ENCODE measurements around the gene KIF13A.
A peak's percentile ranks its signal among the peaks of the same experiment; 100 is the strongest.
"Not testable (repeated sequence)": the region's sequence is repeated elsewhere in the genome, so short reads cannot be mapped to it uniquely, and the experiment has no call there.

KIF13A gene

DNA sequence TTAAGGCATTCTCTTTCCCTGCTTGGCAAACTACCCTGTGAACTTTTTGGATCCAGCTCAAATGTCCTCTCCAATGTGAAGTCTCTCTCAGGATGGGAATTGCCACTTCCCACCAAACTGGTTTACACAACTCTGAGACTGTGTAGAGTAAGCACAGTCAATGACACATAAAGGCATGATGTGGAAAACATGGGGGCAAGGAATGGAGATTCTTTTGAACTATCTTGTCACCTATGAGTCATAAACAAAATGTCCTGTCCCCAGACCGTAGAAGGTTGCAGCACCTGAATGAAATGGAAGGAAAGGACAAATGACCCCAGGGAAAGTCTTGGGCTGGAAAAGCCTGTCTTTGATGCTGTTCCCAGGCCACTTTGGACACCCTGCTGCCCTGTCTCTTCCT is 11.0 kb upstream of the KIF13A start:
- DNase-seq (ENCODE audit: low spot score), result no peak

- DNase-seq (ENCODE audit: low spot score), result no peak
Measured at GRCh38 chr6:17998003-17998402, 10.6 kb upstream of the KIF13A start.

DNA sequence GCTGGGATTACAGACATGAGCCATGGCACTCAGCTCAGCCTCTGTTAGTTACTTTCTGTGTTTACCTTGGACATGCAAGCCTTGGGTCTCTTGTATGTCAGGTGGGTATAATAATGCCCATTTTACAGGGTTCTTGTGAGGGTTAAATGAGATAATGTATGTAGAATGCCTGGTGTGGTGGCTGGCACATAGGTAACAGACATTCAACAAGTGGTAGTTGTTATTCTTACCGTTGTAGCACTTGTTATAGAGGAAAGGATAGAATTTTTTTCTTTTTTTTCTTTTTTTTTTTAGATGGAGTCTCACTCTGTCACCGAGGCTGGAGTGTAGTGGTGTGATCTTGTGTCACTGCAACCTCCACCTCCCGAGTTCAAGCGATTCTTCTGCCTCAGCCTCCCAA is 8.0 kb upstream of the KIF13A start:
- DNase-seq (ENCODE audit: low spot score), result no peak

DNA sequence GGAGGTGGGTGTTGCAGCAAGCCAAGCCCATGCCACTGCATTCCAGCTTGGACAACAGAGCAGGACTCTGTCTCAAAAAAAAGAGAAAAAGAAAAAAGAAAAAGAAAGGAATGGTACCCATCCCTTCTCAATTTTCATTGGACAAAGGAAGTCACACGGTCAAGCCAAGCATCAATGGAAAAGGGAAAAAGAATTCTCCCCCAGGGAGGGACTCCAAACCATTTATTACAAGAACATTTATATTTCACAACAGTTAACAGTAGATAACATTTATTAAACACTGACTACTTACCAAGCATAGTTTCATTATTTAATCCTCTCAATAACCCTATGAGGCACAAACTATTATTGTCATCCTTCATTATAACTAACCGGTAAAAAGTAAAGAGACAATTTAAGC is 6.6 kb upstream of the KIF13A start:
- no peak for DNase-seq (ENCODE audit: low spot score)

GRCh38 chr6:17988422-17988944 is 1.0 kb upstream of the KIF13A start:
- DNase-seq (ENCODE audit: low spot score), result no peak

- DNase-seq (ENCODE audit: low spot score), result peak; percentile 55
Measured at GRCh38 chr6:17987697-17988421, 424 bp upstream of the KIF13A start.

DNA sequence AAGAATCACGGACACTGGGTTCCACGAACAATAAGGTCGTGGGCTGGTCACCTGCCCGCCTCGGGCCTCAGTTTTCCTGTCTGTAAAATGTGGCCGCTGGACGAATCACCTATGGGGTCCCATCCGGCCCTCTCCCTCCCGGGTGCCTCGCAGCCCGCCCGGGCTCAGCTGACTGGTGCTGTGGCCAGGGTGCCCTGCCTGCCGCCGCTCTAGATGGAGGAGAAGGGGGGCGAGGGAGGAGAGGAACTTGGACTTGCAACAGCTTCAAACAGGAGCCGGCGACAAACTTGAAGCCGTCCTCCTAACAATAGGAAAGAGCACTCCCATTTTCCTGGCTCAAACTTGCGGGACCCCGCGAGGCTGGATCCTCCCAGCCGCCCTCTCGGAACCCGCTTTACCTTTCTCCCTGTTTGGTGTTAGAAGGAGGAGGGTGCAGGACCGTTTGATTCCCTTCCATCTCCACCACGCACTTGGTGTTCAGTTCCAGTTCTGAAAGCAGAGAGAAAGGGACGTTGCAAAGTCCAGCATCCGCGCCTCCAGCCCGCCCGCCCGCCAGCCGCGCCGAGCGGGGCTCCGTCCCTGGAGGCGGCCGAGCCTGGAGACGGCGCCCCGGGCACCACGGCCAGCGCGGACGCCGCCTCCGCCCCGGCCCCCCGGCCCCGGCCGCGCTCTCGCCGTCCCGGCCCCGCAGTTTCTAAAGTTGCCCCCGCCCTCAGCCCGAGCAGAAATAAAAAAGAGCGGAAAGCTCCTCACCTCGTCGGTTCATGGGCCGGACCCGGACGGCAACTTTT is 584 bp downstream of the KIF13A start:
- DNase-seq (ENCODE audit: low spot score), result peak; percentile 52

DNA sequence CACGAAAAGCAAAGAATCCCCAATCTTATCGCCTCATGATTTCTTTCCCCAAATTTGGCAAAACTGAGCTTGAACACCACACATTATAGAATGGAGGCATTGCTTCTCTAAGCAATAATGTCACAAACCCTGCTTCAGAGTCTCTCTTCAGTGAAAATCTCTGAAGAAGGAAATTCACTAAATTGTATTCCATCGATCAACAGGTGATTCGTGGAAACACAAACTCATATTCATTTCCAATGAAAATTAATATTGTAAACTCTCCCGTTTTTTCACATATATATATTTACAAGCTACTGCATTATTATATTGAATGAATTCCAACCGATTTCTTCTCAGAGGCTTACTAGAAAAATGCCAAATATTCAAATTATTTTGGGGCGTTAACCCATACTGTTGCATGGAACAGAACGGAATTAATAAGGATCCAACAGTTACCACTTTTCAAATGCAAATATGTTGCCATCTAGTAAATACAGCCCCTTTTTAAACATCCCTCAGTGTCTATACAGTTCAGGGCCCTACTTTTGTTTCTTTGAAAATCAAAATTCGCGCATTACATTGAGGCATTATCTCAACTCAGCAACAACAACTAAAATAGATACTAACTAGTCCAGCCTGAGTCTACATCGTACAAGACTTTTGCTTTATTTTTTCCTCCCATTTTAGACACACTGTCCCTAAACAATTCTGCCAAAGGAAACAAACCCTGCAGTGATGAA is 1.3 kb downstream of the KIF13A start:
- no peak for DNase-seq (ENCODE audit: low spot score)

DNA sequence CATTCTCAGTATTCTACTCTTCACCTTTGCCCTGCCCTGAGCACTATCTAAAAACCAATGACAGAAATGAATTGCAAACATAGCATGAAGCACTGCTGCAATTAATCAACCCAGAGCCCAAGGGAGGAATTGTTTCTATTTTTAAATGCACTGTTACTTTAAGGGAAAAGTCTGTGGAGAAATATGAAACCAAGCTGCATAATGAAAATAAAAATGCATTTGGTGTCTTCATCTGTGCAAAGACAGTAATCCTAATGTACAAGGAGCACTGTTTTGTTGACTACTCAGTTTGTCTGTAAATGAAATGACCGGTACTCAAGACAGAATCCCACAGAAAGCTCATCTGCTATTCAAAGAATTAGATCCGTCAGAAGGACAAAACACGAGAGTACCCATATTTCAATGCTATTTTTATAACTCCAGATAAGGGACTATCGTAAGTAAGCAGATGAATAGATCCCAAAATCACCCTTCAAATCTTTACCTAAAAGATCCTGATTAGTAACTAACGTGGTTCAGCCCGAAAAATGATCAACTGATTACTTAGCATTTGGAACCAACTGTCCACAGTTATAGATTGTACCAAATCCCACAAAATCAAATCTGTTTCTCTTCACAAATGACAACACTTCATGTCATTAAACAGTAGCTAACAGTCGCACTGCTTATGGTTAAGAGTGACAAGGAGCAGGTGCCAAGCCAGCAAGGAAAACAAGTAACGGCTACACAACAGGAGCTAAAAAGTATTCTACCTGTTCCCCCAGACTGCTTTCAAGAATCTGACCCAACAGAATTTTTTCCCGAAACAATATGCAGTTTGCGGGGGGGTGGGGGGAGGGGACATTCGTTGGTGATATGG is 2.4 kb downstream of the KIF13A start:
- DNase-seq (ENCODE audit: low spot score), result peak; percentile 22

DNA sequence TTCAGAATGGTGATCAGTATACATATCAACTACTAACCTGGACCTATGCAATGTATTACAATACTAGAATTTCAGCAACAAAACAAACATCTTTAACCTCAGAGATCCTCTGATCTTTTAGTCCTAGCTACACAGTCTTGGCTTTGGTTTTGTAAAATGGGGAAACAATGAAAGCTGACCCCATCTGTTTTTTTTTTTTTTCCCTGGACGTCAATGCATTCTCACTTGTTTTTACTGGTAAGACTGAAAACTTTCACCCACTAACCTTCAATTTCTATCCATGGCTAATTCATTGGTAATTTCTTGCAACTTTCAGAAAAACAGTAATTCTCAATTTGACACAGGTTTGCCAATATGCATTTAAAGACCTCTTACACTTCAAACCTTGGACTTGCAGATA is 3.0 kb downstream of the KIF13A start:
- no peak for DNase-seq (ENCODE audit: low spot score)

DNA sequence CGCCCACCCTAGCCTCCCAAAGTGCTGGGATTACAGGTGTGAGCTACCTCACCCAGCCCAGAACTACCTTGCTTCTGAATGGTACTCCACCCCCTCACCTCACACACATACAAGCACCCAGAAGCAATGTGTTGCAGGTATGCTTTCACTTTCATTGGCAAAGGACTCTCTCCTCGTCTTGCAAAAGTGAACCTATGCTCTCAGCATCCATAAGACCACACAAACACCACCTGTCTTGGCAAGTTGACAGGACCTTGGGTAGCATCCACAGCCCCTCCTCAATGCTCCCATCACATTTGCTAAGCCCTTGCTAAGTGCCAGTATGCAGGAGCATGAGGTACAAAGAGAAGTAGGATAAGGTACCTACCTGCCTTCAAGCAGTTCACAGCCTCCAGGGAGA is 3.7 kb downstream of the KIF13A start:
- DNase-seq (ENCODE audit: low spot score), result no peak

DNA sequence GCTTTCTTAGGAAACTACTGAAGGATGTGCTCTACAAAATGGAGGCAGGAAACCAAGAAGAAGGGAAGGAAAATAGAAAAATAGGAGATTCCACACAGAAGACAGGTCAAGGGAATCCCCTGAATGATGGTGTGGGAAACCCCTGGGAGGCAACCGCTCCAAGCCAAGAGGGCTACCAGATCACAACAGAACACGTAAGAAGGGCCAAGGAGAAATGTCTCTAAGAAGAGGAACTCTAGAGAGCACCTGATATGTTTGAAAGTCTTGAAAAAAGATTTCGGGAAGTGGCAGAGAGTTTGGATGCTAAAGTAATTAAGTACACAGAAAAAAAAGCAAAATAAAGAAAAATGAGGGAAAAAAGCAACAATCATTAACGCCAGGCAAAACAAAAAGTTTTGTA is 7.1 kb downstream of the KIF13A start:
- DNase-seq (ENCODE audit: low spot score), result no peak

- DNase-seq (ENCODE audit: low spot score), result no peak
Measured at GRCh38 chr6:17979479-17979878, 8.0 kb downstream of the KIF13A start.

DNA sequence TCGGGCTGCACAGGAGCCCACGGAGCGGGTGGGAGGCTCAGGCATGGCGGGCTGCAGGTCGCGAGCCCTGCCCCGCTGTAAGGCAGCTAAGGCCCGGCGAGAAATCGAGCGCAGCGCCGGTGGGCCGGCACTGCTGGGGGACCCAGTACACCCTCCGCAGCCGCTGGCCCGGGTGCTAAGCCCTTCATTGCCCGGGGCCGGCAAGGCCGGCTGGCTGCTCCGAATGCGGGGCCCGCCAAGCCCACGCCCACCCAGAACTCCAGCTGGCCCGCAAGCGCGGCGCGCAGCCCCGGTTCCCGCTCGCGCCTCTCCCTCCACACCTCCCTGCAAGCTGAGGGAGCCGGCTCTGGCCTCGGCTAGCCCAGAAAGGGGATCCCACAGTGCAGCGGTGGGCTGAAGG is 11.2 kb downstream of the KIF13A start:
- not testable (repeated sequence) for DNase-seq (ENCODE audit: low spot score)

GRCh38 chr6:17974570-17975368 is 12.7 kb downstream of the KIF13A start:
- DNase-seq (ENCODE audit: low spot score), result no peak

GRCh38 chr6:17972978-17973622 is 14.3 kb downstream of the KIF13A start:
- DNase-seq (ENCODE audit: low spot score), result peak; percentile 18

- DNase-seq (ENCODE audit: low spot score), result no peak
Measured at GRCh38 chr6:17972074-17972952, 15.1 kb downstream of the KIF13A start.

DNA sequence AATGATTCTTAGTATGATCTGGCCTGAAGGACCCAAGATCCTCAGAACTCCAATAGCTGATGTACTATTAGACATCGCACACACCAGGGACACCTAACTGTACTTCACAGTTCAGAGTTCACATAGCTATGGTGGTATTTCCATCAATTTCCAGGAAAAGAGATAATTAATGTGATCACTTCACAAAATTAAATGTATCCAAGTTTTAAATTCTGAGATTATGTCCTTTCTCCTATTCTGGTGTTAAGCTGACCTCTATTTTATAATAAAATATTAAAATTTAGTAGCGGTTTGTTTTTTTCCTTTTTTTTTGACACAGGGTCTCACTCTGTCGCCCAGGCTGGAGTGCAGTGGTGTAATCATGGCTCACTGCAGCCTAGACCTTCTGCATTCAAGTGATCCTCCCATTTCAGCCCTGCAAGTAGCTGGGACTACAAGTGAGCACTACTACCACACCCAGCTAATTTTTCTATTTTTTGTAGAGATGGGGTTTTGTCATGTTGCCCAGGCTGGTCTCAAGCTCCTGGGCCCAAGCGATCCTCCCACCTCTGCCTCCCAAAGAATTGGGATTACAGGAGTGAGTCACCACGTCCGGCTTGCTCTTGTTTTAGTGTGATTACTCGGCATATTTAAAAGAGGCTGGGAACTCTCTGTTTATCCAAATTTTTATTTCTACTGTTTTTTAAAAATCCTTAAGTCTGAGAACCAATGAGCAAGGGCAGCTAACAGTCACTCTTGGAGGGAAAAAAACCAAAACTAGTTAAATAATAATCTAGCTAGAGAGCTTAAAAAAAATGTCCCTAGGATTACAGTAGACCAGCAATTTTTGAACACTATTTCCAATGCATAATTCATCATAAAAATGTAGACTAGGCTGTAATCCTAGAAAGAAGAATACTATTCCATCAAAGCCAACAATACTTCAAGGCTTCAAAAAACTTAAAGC is 16.0 kb downstream of the KIF13A start:
- DNase-seq (ENCODE audit: low spot score), result no peak
